GM12878 (cell line): ENCODE data around the gene SIRPD. TPM values are rescaled to one million over a fixed set of nuclear protein-coding genes. Genes with fewer than 3 reads are reported as not detected.

Experiments used
- ATAC-seq: fragments of 200-7000 bp; cut with Tn5 transposase; 3 replicates; pipeline ENCODE4 v1.9.1; 2020; ENCODE audit warnings: mild to moderate bottlenecking, moderate library complexity
- BruUV-seq: library from RNA; stranded (reverse); fragments of 400-500 nt; replicated peaks from 2 replicates; lab custom pipeline; 2021; lab: Mats Ljungman, UMichigan
- CTCF ChIA-PET: fragments of 300-600 bp; sonication (Branson Sonifier 250); formaldehyde crosslinking; extraction: SDS; loops from one replicate; lab custom pipeline; 2021; ENCODE audit warnings: inconsistent platforms; lab: Yijun Ruan, JAX
- POLR2A ChIA-PET: fragments of 350-600 bp; formaldehyde crosslinking; extraction: SDS; loops from one replicate; lab custom pipeline; 2021; ENCODE audit warnings: inconsistent platforms; lab: Charles Lee
- RAD21 ChIA-PET: fragments of 300-600 bp; sonication (Branson Sonifier 250); formaldehyde crosslinking; loops from one replicate; lab custom pipeline; 2023; ENCODE audit warnings: antibody characterized with exemption; ENCODE audit not compliant: unreplicated experiment; lab: Charles Lee
- SMC1A ChIA-PET: fragments of 300-600 bp; sonication (Branson Sonifier 250); formaldehyde crosslinking; loops from one replicate; lab custom pipeline; 2023; ENCODE audit not compliant: unreplicated experiment, uncharacterized antibody; lab: Charles Lee
- DNase-seq: peaks from one replicate; pipeline ENCODE4 v3.0.0-alpha.2; 2011; ENCODE audit warnings: low read depth, low spot score
- FAIRE-seq: peaks from 3 replicates; lab custom pipeline; 2011; peaks lifted over from hg19 to GRCh38; lab: Jason Lieb, UNC
- H2AFZ ChIP-seq: 2 replicates; pipeline ENCODE4 v1.6.0; 2011; ENCODE audit warnings: low read depth, low read length, control low read depth; ENCODE audit not compliant: control insufficient read depth
- H3K27ac ChIP-seq: 2 replicates; pipeline ENCODE4 v1.5.1; 2011; ENCODE audit warnings: control low read depth; ENCODE audit not compliant: control insufficient read depth, insufficient read depth
- H3K27me3 ChIP-seq, 2 experiments: replicated peaks in 1 of 2; 2 replicates each; pipeline versions ENCODE4 v1.6.0 to v1.6.1; 2011; ENCODE audit warnings: low read length in 1 of 2; ENCODE audit not compliant: control insufficient read depth in 2 of 2, insufficient read depth in 2 of 2
- H3K36me3 ChIP-seq, 2 experiments: 2 replicates each; pipeline ENCODE4 v1.5.1; 2011; ENCODE audit warnings: low read length in 1 of 2; ENCODE audit not compliant: control insufficient read depth in 2 of 2, insufficient read depth in 2 of 2
- H3K4me1 ChIP-seq: 2 replicates; pipeline ENCODE4 v1.6.1; 2011; ENCODE audit warnings: mild to moderate bottlenecking, low read length, moderate library complexity, mixed read lengths; ENCODE audit not compliant: control insufficient read depth, insufficient read depth
- H3K4me2 ChIP-seq: 2 replicates; pipeline ENCODE4 v1.6.0; 2011; ENCODE audit warnings: control low read depth; ENCODE audit not compliant: control insufficient read depth, insufficient read depth
- H3K4me3 ChIP-seq: fragments of 200-600 bp; sonication (generic); 2 replicates; pipeline ENCODE4 v1.5.1; 2016
- H3K79me2 ChIP-seq: 2 replicates; pipeline ENCODE4 v1.6.0; 2011; ENCODE audit warnings: low read length; ENCODE audit not compliant: control insufficient read depth, insufficient read depth
- H3K9ac ChIP-seq: 2 replicates; pipeline ENCODE4 v1.8.0; 2011; ENCODE audit warnings: low read length, control low read depth, mixed read lengths; ENCODE audit not compliant: control insufficient read depth, insufficient read depth
- H3K9me3 ChIP-seq: replicated peaks from 3 replicates; pipeline ENCODE4 v1.5.1; 2011; ENCODE audit warnings: mild to moderate bottlenecking, low read length; ENCODE audit not compliant: control insufficient read depth, insufficient read depth
- H4K20me1 ChIP-seq: 2 replicates; pipeline ENCODE4 v1.6.0; 2011; ENCODE audit not compliant: control insufficient read depth, insufficient read depth
- ASH2L ChIP-seq: fragments of 300-600, 200-600 bp; sonication (generic); IDR thresholded peaks from 2 replicates; pipeline ENCODE4 v1.6.1; 2017; ENCODE audit warnings: low read depth, mild to moderate bottlenecking, borderline replicate concordance
- BCL11A ChIP-seq: IDR thresholded peaks from 2 replicates; pipeline ENCODE4 v1.6.1; 2011; ENCODE audit warnings: low read depth, low read length
- BMI1 ChIP-seq: fragments of 450-650 bp; IDR thresholded peaks from 2 replicates; pipeline ENCODE4 v1.6.1; 2016; ENCODE audit warnings: mild to moderate bottlenecking, moderate library complexity, borderline replicate concordance
- CBX5 ChIP-seq: sonication (generic); IDR thresholded peaks from 2 replicates; pipeline ENCODE4 v1.6.1; 2016; ENCODE audit warnings: low read depth, moderate library complexity, mild to moderate bottlenecking, inconsistent platforms
- E2F4 ChIP-seq: IDR thresholded peaks from 2 replicates; pipeline ENCODE4 v1.6.1; 2012; ENCODE audit warnings: low read depth, low read length, improper control_type of control experiment
- HDAC6 ChIP-seq: fragments of 200-600 bp; sonication (generic); IDR thresholded peaks from one replicate; pipeline ENCODE4 v1.8.0; 2017; ENCODE audit warnings: antibody characterized with exemption; ENCODE audit not compliant: unreplicated experiment
- IRF3 ChIP-seq: fragments of 450-650 bp; IDR thresholded peaks from 2 replicates; pipeline ENCODE4 v1.6.1; 2014; ENCODE audit warnings: mild to moderate bottlenecking
- JUND ChIP-seq: IDR thresholded peaks from 2 replicates; pipeline ENCODE4 v1.6.1; 2012; ENCODE audit warnings: low read depth, mild to moderate bottlenecking, low read length, improper control_type of control experiment, moderate library complexity
- KDM1A ChIP-seq: fragments of 200-600 bp; sonication (generic); IDR thresholded peaks from 2 replicates; pipeline ENCODE4 v1.6.1; 2016; ENCODE audit warnings: borderline replicate concordance
- KLF5 ChIP-seq: fragments of 450-650 bp; IDR thresholded peaks from 2 replicates; pipeline ENCODE4 v1.6.1; 2014; ENCODE audit warnings: mild to moderate bottlenecking; ENCODE audit not compliant: partially characterized antibody
- MTA2 ChIP-seq: fragments of 450-650 bp; IDR thresholded peaks from 2 replicates; pipeline ENCODE4 v1.6.1; 2016; ENCODE audit warnings: low read depth, mild to moderate bottlenecking, moderate library complexity
- PAX5 ChIP-seq: IDR thresholded peaks from 2 replicates; pipeline ENCODE4 v1.6.1; 2011; ENCODE audit warnings: low read depth, low read length, borderline replicate concordance
- SIX5 ChIP-seq: IDR thresholded peaks from 2 replicates; pipeline ENCODE4 v1.6.1; 2011; ENCODE audit warnings: mild to moderate bottlenecking, low read depth, low read length, moderate library complexity; ENCODE audit not compliant: severe bottlenecking
- STAT3 ChIP-seq: IDR thresholded peaks from 2 replicates; pipeline ENCODE4 v1.6.1; 2011; ENCODE audit warnings: low read depth, low read length, improper control_type of control experiment
- WRNIP1 ChIP-seq: IDR thresholded peaks from 2 replicates; pipeline ENCODE4 v1.6.1; 2011; ENCODE audit warnings: low read depth, low read length, improper control_type of control experiment, borderline replicate concordance
- WGBS: methylation state at CpG from one replicate; pipeline ENCODE4 v1.1.6; 2016; ENCODE audit warnings: low lambda C conversion rate; ENCODE audit not compliant: insufficient replicate concordance, insufficient coverage; ENCODE audit errors: missing lambda C conversion rate; 5-methylcytosine and 5-hydroxymethylcytosine counted together
- in situ Hi-C: fragments of 300-500 bp; cut with MboI; formaldehyde crosslinking; loops from 9 replicates; pipeline ENCODE4 v1.14.3; 2018; ENCODE audit warnings: mixed read lengths
- intact Hi-C: fragments of 100-400 bp; cut with micrococcal nuclease; formaldehyde crosslinking; loops from one replicate; pipeline ENCODE4 v1.14.2; 2022; ENCODE audit not compliant: unreplicated experiment
- polyA plus RNA-seq, 11 experiments: library from polyadenylated mRNA; depleted of rRNA in 4 of 11; unstranded in 6 of 11; stranded (reverse) in 5 of 11; fragments of >200 nt; fragmentation: Nextera tagmentation in 4 of 11; fragmentation: Illumina TruSeq in 1 of 11; extraction: Ambion mirVana in 4 of 11; extraction: Trizol in 1 of 11; gene quantifications; 1 replicate in 1 of 11; 2 replicates in 10 of 11; pipeline versions ENCODE4 v1.2.1 to v1.2.3, GENCODE V29; 2011 to 2016; ENCODE audit warnings: inconsistent platforms in 2 of 11, missing spikeins in 2 of 11, low read depth in 1 of 11
- total RNA-seq, 4 experiments: library from RNA; depleted of rRNA in 3 of 4; stranded (reverse); fragments of >200 nt in 3 of 4; fragmentation: Illumina TruSeq in 1 of 4; extraction: Trizol in 1 of 4; gene quantifications; 2 replicates each; pipeline versions ENCODE4 v1.2.1 to v1.2.3, GENCODE V29; 2013 to 2021

Gene SIRPD
- total and polyA plus RNA-seq, 10 of the 15 experiments (the other 5 are each of a cell fraction or from before 2014, with no cell fraction given) = 0.10 to 1.6 (median 0.88) TPM

GRCh38 chr20:1505871-1506270 is 51.6 kb downstream of the SIRPD start (continued):
- TF ChIP-seq IRF3 = no peak
- TF ChIP-seq JUND = no peak
- no peak for TF ChIP-seq BCL11A

GRCh38 chr20:1505361-1505760 is 52.1 kb downstream of the SIRPD start:
- in situ Hi-C loops (no loop called here), intact Hi-C loops (loop anchor here (5.0 kb wide), 1 partner anchor 127 kb away; no protein-coding TSS in a partner anchor)
- SMC1A ChIA-PET = interaction anchor here (0.9 to 11.1 kb wide), 8 partner anchors 17 to 297 kb away, joined by 3 to 138 read pairs (median 6); no protein-coding TSS in a partner anchor
- ATAC-seq (no peak), DNase-seq (no peak), FAIRE-seq (no peak)
- RAD21 ChIA-PET = no interaction called here
- CTCF ChIA-PET = interaction anchor here (1.0 to 7.6 kb wide), 10 partner anchors 17 to 275 kb away, joined by 3 to 66 read pairs (median 8); no protein-coding TSS in a partner anchor
- Histone ChIP-seq H3K4me3 (no peak overlapping the region), H4K20me1 (no peaks in the 10 kb centered on the region), H3K9me3 (peaks cover 3% of the 10 kb centered on the region; the same call in 1 of the 3 replicates), H3K4me2 (no peak overlapping the region), H3K79me2 (no peaks in the 10 kb centered on the region), H3K36me3 (no peaks in the 10 kb centered on the region), H3K9ac (no peak overlapping the region), H3K27ac (no peak overlapping the region), H3K4me1 (0 out of 2 replicates have a peak, but pooled peaks cover 3% of the 10 kb centered on the region), H3K27me3 (peaks cover 0 to 8% of the 10 kb centered on the region in 2 experiments; a peak in 1 of 4 replicates), H2AFZ (no peak overlapping the region)
- POLR2A ChIA-PET = interaction anchor here (0.5 kb wide), 1 partner anchor 960 kb away, joined by 4 read pairs; no protein-coding TSS in a partner anchor
- WGBS = 40% methylated on average over 3 of the region's 3 CpGs
- no TSS peak for BruUV-seq
- TF ChIP-seq HDAC6 = no peak
- no peak for TF ChIP-seq WRNIP1
- no peak for TF ChIP-seq SIX5
- no peak for TF ChIP-seq KDM1A
- TF ChIP-seq CBX5 = no peak
- no peak for TF ChIP-seq E2F4
- no peak for TF ChIP-seq ASH2L
- TF ChIP-seq PAX5 = no peak
- TF ChIP-seq KLF5 = no peak
- TF ChIP-seq MTA2 = no peak
- TF ChIP-seq STAT3 = no peak
- TF ChIP-seq BMI1 = no peak
